Suppressor macrophage treated with lipopolysaccharide for 1 hour (primary cell): ENCODE measurements around the gene CWH43.
"Not testable (repeated sequence)": the region's sequence is repeated elsewhere in the genome, so short reads cannot be mapped to it uniquely, and the experiment has no call there.

Experiments
- DNase-seq, 3 donors: peaks; one replicate each; pipeline ENCODE4 v3.0.0-alpha.2; 2020 to 2022

CWH43 gene

DNA sequence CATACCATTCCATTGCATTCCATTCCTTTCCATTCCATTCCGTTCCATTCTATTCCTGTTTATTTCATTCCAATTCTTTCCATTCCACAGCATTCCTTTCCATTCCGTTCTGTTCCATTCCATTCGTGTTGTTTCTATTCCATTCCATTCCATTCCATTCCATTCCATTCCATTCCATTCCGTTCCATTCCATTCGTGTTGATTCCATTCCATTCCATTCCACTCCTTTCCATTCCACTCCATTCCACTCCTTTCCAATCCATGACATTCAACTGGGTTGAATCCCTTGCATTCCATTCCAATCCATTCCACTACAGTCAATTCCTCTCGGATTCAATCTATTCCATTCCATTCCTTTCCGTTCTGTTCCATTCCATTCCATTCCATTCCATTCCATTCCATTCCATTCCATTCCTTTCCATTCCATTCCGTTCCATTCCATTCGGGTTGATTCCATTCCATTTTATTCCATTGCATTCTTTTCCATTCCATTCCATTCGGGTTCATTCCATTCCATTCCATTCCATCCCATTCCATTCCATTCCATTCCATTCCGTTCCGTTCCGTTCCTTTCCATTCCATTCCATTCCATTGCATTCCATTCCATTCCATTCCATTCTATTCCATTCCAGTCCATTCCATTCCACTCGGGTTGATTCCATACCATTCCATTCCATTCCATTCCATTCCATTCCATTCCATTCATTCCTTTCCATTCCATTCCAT, 112.1 kb downstream of the CWH43 start:
- DNase-seq = peak in 1 of 3 donors; percentile 17

DNA sequence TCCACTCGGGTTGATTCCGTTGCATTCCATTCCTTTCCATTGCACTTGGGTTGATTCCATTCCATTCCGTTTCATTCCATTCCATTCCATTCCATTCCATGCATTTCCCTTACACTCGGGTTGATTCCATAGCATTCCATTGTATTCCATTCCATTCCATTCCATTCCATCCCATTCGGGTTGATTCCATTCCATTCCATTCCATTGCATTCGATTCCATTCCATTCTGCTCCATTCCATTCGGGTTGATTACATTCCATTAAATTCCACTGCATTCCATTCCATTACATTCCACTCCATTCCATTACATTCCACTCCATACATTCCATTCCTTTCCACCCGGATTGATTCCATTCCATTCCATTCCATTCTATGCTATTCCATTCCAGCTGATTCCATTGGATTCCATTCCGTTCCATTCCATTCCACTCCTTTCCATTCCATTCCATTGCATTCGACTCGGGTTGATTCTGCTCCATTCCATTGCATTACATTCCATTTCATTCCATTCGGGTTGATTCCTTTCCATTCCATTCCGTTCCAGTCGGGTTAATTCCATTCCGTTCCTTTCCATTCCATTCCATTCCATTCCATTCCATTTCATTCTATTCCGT, 113.9 kb downstream of the CWH43 start:
- DNase-seq = peak in 1 of 3 donors; percentile 29

DNA sequence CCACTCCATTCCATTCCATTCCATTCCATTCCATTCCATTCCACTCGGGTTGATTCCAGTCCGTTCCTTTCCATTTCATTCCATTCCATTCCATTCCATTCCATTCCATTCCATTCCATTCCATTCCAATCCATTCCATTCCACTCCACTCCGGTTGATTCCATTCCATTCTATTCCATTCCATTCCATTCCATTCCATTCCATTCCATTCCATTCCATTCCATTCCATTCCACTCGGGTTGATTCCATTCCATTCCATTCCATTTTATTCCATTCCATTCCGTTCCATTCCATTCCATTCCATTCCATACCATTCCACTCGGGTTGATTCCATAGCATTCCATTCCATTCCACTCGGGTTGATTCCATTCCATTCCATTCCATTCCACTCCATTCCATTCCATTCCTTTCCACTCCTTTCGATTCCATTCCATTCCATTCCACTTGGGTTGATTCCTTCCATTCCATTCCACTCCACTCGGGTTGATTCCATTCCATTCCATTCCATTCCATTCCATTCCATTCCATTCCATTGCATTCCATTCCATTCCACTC, 116.3 kb downstream of the CWH43 start:
- not testable (repeated sequence) for DNase-seq

DNA sequence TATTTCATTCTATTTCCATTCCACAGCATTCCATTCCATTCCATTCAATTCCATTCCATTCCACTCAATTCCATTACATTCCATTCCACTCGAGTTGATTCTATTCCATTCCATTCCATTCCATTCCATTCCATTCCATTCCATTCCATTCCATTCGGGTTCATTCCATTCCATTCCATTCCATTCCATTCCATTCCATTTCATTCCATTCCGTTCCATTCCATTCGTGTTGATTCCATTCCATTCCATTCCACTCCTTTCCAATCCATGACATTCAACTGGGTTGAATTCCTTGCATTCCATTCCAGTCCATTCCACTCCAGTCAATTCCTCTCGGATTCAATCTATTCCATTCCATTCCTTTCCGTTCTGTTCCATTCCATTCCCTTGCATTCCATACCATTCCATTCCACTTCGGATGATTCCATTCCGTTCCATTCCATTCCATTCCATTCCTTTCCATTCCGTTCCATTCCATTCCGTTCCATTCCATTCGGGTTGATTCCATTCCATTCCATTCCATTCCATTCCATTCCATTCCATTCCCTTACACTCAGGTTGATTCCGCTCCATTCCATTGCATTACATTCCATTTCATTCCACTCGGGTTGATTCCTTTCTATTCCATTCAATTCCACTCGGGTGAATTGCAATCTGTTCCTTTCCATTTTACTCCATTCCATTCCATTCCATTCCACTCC, 117.5 kb downstream of the CWH43 start:
- DNase-seq = not testable (repeated sequence)

DNA sequence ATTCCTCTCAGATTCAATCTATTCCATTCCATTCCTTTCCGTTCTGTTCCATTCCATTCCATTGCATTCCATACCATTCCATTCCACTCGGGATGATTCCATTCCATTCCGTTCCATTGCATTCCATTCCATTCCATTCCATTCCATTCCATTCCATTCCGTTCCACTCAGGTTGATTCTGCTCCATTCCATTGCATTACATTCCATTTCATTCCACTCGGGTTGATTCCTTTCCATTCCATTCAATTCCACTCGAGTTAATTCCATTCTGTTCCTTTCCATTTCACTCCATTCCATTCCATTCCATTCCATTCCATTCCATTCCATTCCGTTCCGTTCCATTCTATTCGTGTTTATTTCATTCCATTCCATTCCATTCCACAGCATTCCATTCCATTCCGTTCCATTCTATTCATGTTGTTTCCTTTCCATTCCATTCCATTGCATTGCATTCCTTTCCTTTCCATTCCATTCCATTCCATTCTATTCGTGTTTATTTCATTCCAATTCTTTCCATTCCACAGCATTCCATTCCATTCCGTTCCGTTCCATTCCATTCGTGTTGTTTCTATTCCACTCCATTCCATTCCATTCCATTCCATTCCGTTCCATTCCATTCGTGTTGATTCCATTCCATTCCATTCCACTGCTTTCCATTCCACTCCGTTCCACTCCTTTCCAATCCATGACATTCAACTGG, 118.3 kb downstream of the CWH43 start:
- peak in 1 of 3 donors; percentile 35 for DNase-seq

DNA sequence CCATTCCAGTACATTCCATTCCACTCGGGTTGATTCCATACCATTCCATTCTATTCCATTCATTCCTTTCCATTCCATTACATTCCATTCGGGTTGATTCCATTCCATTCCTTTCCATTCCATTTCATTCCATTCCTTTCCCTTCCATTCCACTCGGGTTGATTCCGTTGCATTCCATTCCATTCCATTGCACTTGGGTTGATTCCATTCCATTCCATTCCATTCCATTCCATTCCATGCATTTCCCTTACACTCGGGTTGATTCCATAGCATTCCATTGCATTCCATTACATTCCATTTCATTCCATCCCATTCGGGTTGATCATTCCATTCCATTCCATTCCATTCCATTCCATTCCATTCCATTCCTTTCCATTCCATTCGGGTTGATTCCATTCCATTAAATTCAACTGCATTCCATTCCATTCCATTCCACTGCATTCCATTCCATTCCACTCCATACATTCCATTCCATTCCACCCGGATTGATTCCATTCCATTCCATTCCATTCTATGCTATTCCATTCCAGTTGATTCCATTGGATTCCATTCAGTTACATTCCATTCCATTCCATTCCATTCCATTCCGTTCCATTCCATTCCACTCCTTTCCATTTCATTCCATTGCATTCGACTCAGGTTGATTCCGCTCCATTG, 119.3 kb downstream of the CWH43 start:
- DNase-seq = peak in 1 of 3 donors; percentile 25

DNA sequence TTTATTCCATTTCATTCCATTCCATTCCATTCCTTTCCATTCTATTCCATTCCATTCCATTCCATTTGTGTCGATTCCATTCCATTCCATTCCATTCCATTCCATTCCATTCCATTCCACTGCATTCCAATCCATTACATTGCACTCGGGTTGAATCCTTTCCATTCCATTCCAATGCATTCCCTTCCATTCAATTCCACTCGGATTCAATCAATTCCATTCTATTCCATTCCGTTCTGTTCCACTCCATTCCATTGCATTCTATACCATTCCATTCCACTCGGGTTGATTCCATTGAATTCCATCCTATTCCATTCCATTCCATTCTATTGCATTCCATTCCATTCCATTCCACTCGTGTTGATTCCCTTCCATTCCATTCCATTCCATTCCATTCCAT, 121.2 kb downstream of the CWH43 start:
- DNase-seq = peak in 2 of 3 donors; percentile 29 to 70

DNA sequence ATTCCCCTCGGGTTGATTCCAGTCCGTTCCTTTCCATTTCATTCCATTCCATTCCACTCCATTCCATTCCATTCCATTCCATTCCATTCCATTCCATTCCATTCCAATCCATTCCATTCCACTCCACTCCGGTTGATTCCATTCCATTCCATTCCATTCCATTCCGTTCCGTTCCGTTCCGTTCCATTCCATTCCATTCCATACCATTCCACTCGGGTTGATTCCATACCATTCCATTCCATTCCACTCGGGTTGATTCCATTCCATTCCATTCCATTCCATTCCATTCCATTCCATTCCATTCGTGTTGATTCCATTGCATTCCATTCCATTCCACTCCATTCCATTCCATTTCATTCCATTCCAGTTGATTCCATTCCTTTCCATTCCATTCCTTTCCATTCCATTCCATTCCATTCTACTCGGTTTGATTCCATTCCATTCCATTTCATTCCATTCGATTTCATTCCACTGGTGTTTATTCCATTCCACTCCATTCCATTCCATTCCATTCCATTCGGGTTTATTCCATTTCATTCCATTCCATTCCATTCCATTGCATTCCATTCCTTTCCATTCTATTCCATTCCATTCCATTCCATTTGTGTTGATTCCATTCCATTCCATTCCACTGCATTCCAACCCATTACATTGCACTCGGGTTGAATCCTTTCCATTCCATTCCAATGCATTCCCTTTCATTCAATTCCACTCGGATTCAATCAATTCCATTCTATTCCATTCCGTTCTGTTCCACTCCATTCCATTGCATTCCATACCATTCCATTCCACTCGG, 122.3 kb downstream of the CWH43 start:
- DNase-seq = not testable (repeated sequence)

DNA sequence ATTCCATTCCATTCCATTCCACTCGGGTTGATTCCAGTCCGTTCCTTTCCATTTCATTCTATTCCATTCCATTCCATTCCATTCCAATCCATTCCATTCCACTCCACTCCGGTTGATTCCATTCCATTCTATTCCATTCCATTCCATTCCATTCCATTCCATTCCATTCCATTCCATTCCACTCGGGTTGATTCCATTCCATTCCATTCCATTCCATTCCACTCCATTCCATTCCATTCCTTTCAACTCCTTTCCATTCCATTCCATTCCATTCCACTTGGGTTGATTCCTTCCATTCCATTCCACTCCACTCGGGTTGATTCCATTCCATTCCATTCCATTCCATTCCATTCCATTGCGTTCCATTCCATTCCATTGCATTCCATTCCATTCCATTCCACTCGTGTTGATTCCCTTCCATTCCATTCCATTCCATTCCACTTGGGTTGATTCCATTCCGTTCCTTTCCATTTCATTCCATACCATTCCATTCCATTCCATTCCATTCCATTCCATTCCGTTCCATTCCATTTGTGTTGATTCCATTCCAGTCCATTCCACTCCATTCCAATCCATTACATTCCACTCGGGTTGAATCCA, 123.6 kb downstream of the CWH43 start:
- not testable (repeated sequence) for DNase-seq

DNA sequence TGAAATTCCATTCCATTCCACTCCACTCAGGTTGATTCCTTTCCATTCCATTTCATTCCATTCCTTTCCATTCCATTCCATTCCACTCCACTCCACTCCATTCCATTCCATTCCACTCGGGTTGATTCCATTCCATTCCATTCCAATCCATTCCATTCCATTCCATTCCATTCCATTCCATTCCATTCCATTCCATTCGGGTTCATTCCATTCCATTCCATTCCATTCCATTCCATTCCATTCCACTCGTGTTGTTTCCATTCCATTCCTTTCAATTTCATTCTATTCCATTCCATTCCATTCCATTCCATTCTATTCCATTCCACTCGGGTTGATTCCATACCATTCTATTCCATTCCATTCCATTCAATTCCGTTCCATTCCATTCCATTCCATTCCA, 124.5 kb downstream of the CWH43 start:
- not testable (repeated sequence) for DNase-seq
